Nephron (organoid): Measurements from ENCODE around the gene TPI1.

Source experiments
- H3K27ac Mint-ChIP-seq, 3 experiments: 2 replicates each; pipeline ENCODE4 v1.8.0; 2020; ENCODE audit warnings: mixed read lengths in 3 of 3, mild to moderate bottlenecking in 2 of 3, moderate library complexity in 1 of 3
- H3K27me3 Mint-ChIP-seq: 2 replicates; pipeline ENCODE4 v1.8.0; 2021; ENCODE audit warnings: low read depth, mild to moderate bottlenecking, moderate library complexity, mixed read lengths
- H3K36me3 Mint-ChIP-seq: 2 replicates; pipeline ENCODE4 v1.8.0; 2020; ENCODE audit warnings: low read depth, mixed read lengths
- H3K4me1 Mint-ChIP-seq: 2 replicates; pipeline ENCODE4 v1.8.0; 2020; ENCODE audit warnings: mixed read lengths
- H3K4me3 Mint-ChIP-seq, 3 experiments: 2 replicates each; pipeline ENCODE4 v1.8.0; 2020; ENCODE audit warnings: mild to moderate bottlenecking in 3 of 3, mixed read lengths in 3 of 3, moderate library complexity in 2 of 3
- H3K9me3 Mint-ChIP-seq: 2 replicates; pipeline ENCODE4 v1.8.0; 2020; ENCODE audit warnings: mixed read lengths
- CTCF ChIP-seq, 3 experiments: fragments of 200-600 bp; sonication (generic); IDR thresholded peaks; one replicate each; pipeline ENCODE4 v1.5.0; 2021; ENCODE audit warnings: antibody characterized with exemption in 3 of 3; ENCODE audit not compliant: unreplicated experiment in 3 of 3

The TPI1 gene

GRCh38 chr12:6824901-6825381 is 42.4 kb upstream of the TPI1 start:
- Mint-ChIP-seq H3K4me3 (peak overlapping the region; percentile 22 to 78 (median 45)), H3K27ac (peak overlapping the region; percentile 54 to 84 (median 73)), H3K9me3 (no peaks in the 10 kb centered on the region), H3K36me3 (peaks cover 4% of the 10 kb centered on the region), H3K4me1 (peaks cover 56% of the 10 kb centered on the region), H3K27me3 (peaks cover 3% of the 10 kb centered on the region)
- no peak for TF ChIP-seq CTCF (IDR thresholded peaks at IDR 0.05; ENCODE audit: unreplicated experiment in 3 of 3)

GRCh38 chr12:6825398-6826124 is 41.8 kb upstream of the TPI1 start:
- Mint-ChIP-seq H3K27me3 (peaks cover 3% of the 10 kb centered on the region), H3K4me1 (peaks cover 54% of the 10 kb centered on the region), H3K27ac (peak overlapping the region; percentile 54 to 84 (median 73)), H3K36me3 (peaks cover 4% of the 10 kb centered on the region), H3K4me3 (peak overlapping the region; percentile 70 to 78 (median 73)), H3K9me3 (no peaks in the 10 kb centered on the region)
- TF ChIP-seq CTCF (IDR thresholded peaks at IDR 0.05; ENCODE audit: unreplicated experiment in 3 of 3) = peak; percentile 85 to 92 (median 90)

GRCh38 chr12:6826125-6826733 is 41.1 kb upstream of the TPI1 start:
- no peaks in the 10 kb centered on the region for H3K9me3 Mint-ChIP-seq
- H3K27me3 Mint-ChIP-seq = peaks cover 3% of the 10 kb centered on the region
- peak overlapping the region; percentile 54 to 84 (median 73) for H3K27ac Mint-ChIP-seq
- TF ChIP-seq CTCF (IDR thresholded peaks at IDR 0.05; ENCODE audit: unreplicated experiment in 3 of 3) = no peak
- H3K4me1 Mint-ChIP-seq = peaks cover 52% of the 10 kb centered on the region
- H3K36me3 Mint-ChIP-seq = peaks cover 9% of the 10 kb centered on the region
- H3K4me3 Mint-ChIP-seq = peak overlapping the region; percentile 62 to 78 (median 73)

GRCh38 chr12:6826734-6827436 is 40.4 kb upstream of the TPI1 start:
- Mint-ChIP-seq H3K27ac (peak overlapping the region; percentile 93 to 96 (median 94)), H3K36me3 (peaks cover 16% of the 10 kb centered on the region), H3K9me3 (no peaks in the 10 kb centered on the region), H3K27me3 (peaks cover 3% of the 10 kb centered on the region), H3K4me1 (peaks cover 50% of the 10 kb centered on the region), H3K4me3 (peak overlapping the region; percentile 81 to 89 (median 88))
- TF ChIP-seq CTCF (IDR thresholded peaks at IDR 0.05; ENCODE audit: unreplicated experiment in 3 of 3) = no peak

- peaks cover 21% of the 10 kb centered on the region for H3K36me3 Mint-ChIP-seq
- peak overlapping the region; percentile 93 to 96 (median 94) for H3K27ac Mint-ChIP-seq
- peaks cover 50% of the 10 kb centered on the region for H3K4me1 Mint-ChIP-seq
- TF ChIP-seq CTCF (IDR thresholded peaks at IDR 0.05; ENCODE audit: unreplicated experiment in 3 of 3) = no peak
- H3K27me3 Mint-ChIP-seq = peaks cover 3% of the 10 kb centered on the region
- H3K4me3 Mint-ChIP-seq = peak overlapping the region; percentile 81 to 89 (median 88)
- no peaks in the 10 kb centered on the region for H3K9me3 Mint-ChIP-seq
Measured at GRCh38 chr12:6827437-6827911, 39.9 kb upstream of the TPI1 start.
